CD4-positive, CD25-positive, alpha-beta regulatory T cell (primary cell): ENCODE results near the gene ZAP70. TPM values are rescaled to one million over a fixed set of nuclear protein-coding genes. Genes with fewer than 3 reads are reported as not detected.

Experiments used
- ATAC-seq, 2 donors: fragments of 150-1000 bp; cut with Tn5 transposase; one replicate each; pipeline ENCODE4 v1.10.0; 2021; ENCODE audit warnings: low read depth in 2 of 2, moderate number of reproducible peaks in 2 of 2, moderate library complexity in 1 of 2
- DNase-seq, 3 donors: peaks; one replicate each; pipeline versions ENCODE4 v3.0.0 to v3.0.0-alpha.2; 2012 to 2022; ENCODE audit warnings: mixed read lengths in 1 of 3
- H3K27ac ChIP-seq: one replicate; pipeline ENCODE4 v1.7.0; 2013; ENCODE audit warnings: mild to moderate bottlenecking, low read length; ENCODE audit not compliant: insufficient read depth, poor library complexity, severe bottlenecking
- H3K27me3 ChIP-seq: one replicate; pipeline ENCODE4 v1.7.0; 2013; ENCODE audit warnings: low read length; ENCODE audit not compliant: control insufficient read depth, insufficient read depth
- H3K36me3 ChIP-seq: one replicate; pipeline ENCODE4 v1.7.0; 2013; ENCODE audit warnings: mild to moderate bottlenecking, low read length, moderate library complexity; ENCODE audit not compliant: control insufficient read depth, insufficient read depth
- H3K4me1 ChIP-seq: 2 replicates; pipeline ENCODE4 v1.7.0; 2013; ENCODE audit warnings: mild to moderate bottlenecking, low read length; ENCODE audit not compliant: insufficient read depth, control insufficient read depth, poor library complexity, severe bottlenecking
- H3K4me3 ChIP-seq: one replicate; pipeline ENCODE4 v1.7.0; 2013; ENCODE audit warnings: low read depth, mild to moderate bottlenecking, low read length, moderate library complexity
- H3K9me3 ChIP-seq, 2 experiments: 1 replicate in 1 of 2; 2 replicates in 1 of 2; pipeline ENCODE4 v1.7.0; 2013; ENCODE audit warnings: low read length in 2 of 2, mild to moderate bottlenecking in 1 of 2, moderate library complexity in 1 of 2; ENCODE audit not compliant: control insufficient read depth in 2 of 2
- H3K27ac Mint-ChIP-seq, 3 donors: one replicate each; pipeline ENCODE4 v1.8.0; 2020 to 2022; ENCODE audit warnings: mild to moderate bottlenecking in 3 of 3, mixed read lengths in 3 of 3, moderate library complexity in 2 of 3
- H3K27me3 Mint-ChIP-seq: one replicate; pipeline ENCODE4 v1.8.0; 2022; ENCODE audit warnings: mild to moderate bottlenecking, mixed read lengths
- H3K36me3 Mint-ChIP-seq: one replicate; pipeline ENCODE4 v1.8.0; 2020; ENCODE audit warnings: mixed read lengths
- H3K4me1 Mint-ChIP-seq, 4 donors: one replicate each; pipeline ENCODE4 v1.8.0; 2020 to 2022; ENCODE audit warnings: mixed read lengths in 4 of 4, mild to moderate bottlenecking in 1 of 4
- H3K4me3 Mint-ChIP-seq, 4 donors: one replicate each; pipeline ENCODE4 v1.8.0; 2020 to 2022; ENCODE audit warnings: mild to moderate bottlenecking in 4 of 4, mixed read lengths in 4 of 4, moderate library complexity in 3 of 4
- H3K9me3 Mint-ChIP-seq, 7 donors: one replicate each; pipeline ENCODE4 v1.8.0; 2020 to 2022; ENCODE audit warnings: mixed read lengths in 7 of 7, mild to moderate bottlenecking in 3 of 7, moderate library complexity in 2 of 7
- polyA plus RNA-seq, 4 donors: library from polyadenylated mRNA; unstranded; fragments of 300-500 nt; fragmentation: Illumina TruSeq; gene quantifications; one replicate each; pipeline ENCODE4 v1.2.3, GENCODE V29; 2021
- total RNA-seq: library from RNA; stranded (reverse); gene quantifications from one replicate; pipeline ENCODE4 v1.2.3, GENCODE V29; 2022

ZAP70 gene
- total and polyA plus RNA-seq, 5 donors from 2014 or later, result 104 to 431 (median 133) TPM

- Histone ChIP-seq H3K9me3 (no peaks in the 10 kb centered on the region), H3K4me1 (peaks cover 17% of the 10 kb centered on the region), H3K27me3 (no peaks in the 10 kb centered on the region), H3K4me3 (no peak overlapping the region), H3K27ac (no peak overlapping the region), H3K36me3 (peaks cover 59% of the 10 kb centered on the region)
- Mint-ChIP-seq H3K36me3 (peaks cover 35% of the 10 kb centered on the region), H3K27me3 (no peaks in the 10 kb centered on the region), H3K9me3 (no peaks in the 10 kb centered on the region), H3K4me1 (peaks cover 17 to 33% (median 23%) of the 10 kb centered on the region in 4 donors), H3K27ac (peak overlapping the region in 1 of 3 donors; percentile 87), H3K4me3 (no peak overlapping the region)
- DNase-seq (no peak), ATAC-seq (no peak)
These were observed 24.2 kb downstream of the ZAP70 start for GRCh38 chr2:97737421-97738178.

- H3K36me3 ChIP-seq, result peaks cover 53% of the 10 kb centered on the region
- H3K9me3 ChIP-seq, result no peaks in the 10 kb centered on the region
- H3K9me3 Mint-ChIP-seq, result no peaks in the 10 kb centered on the region
- H3K4me1 Mint-ChIP-seq, result peaks cover 22 to 41% (median 29%) of the 10 kb centered on the region in 4 donors
- peak overlapping the region; percentile 67 to 87 (median 67) for H3K27ac Mint-ChIP-seq
- no peaks in the 10 kb centered on the region for H3K27me3 ChIP-seq
- no peak for ATAC-seq
- H3K4me3 Mint-ChIP-seq, result peak overlapping the region in 1 of 4 donors; percentile 75
- H3K27ac ChIP-seq, result no peak overlapping the region
- H3K36me3 Mint-ChIP-seq, result peaks cover 35% of the 10 kb centered on the region
- no peak overlapping the region for H3K4me3 ChIP-seq
- peaks cover 22% of the 10 kb centered on the region for H3K4me1 ChIP-seq
- no peaks in the 10 kb centered on the region for H3K27me3 Mint-ChIP-seq
- DNase-seq, result no peak
These were observed 25.0 kb downstream of the ZAP70 start for GRCh38 chr2:97738179-97739019.

GRCh38 chr2:97739020-97739892, 25.9 kb downstream of the ZAP70 start:
- Mint-ChIP-seq H3K27me3 (no peaks in the 10 kb centered on the region), H3K27ac (peak overlapping the region; percentile 21 to 87 (median 67)), H3K4me1 (peaks cover 28 to 50% (median 36%) of the 10 kb centered on the region in 4 donors), H3K4me3 (peak overlapping the region in 1 of 4 donors; percentile 75), H3K36me3 (peaks cover 42% of the 10 kb centered on the region), H3K9me3 (no peaks in the 10 kb centered on the region)
- Histone ChIP-seq H3K4me1 (peaks cover 22% of the 10 kb centered on the region), H3K36me3 (peaks cover 44% of the 10 kb centered on the region), H3K27ac (no peak overlapping the region), H3K4me3 (no peak overlapping the region), H3K27me3 (no peaks in the 10 kb centered on the region), H3K9me3 (no peaks in the 10 kb centered on the region)
- DNase-seq, result no peak
- ATAC-seq, result no peak

- H3K27ac Mint-ChIP-seq, result peak overlapping the region in 1 of 3 donors; percentile 32
- no peak for ATAC-seq
- H3K36me3 Mint-ChIP-seq, result peaks cover 44% of the 10 kb centered on the region
- peaks cover 38% of the 10 kb centered on the region for H3K36me3 ChIP-seq
- DNase-seq, result no peak
- H3K27ac ChIP-seq, result no peak overlapping the region
- H3K4me1 ChIP-seq, result peaks cover 23% of the 10 kb centered on the region
- no peaks in the 10 kb centered on the region for H3K9me3 ChIP-seq
- no peaks in the 10 kb centered on the region for H3K9me3 Mint-ChIP-seq
- no peaks in the 10 kb centered on the region for H3K27me3 Mint-ChIP-seq
- peaks cover 28 to 53% (median 40%) of the 10 kb centered on the region in 4 donors for H3K4me1 Mint-ChIP-seq
- no peak overlapping the region for H3K4me3 Mint-ChIP-seq
- no peak overlapping the region for H3K4me3 ChIP-seq
- H3K27me3 ChIP-seq, result no peaks in the 10 kb centered on the region
These were observed 26.5 kb downstream of the ZAP70 start for GRCh38 chr2:97739893-97740245.

- Histone ChIP-seq H3K9me3 (no peaks in the 10 kb centered on the region), H3K4me3 (no peak overlapping the region), H3K27ac (no peak overlapping the region), H3K4me1 (peaks cover 31% of the 10 kb centered on the region), H3K27me3 (no peaks in the 10 kb centered on the region), H3K36me3 (peaks cover 33% of the 10 kb centered on the region)
- Mint-ChIP-seq H3K4me1 (peaks cover 33 to 59% (median 47%) of the 10 kb centered on the region in 4 donors), H3K27me3 (no peaks in the 10 kb centered on the region), H3K4me3 (no peak overlapping the region), H3K36me3 (peaks cover 44% of the 10 kb centered on the region), H3K27ac (peak overlapping the region in 2 of 3 donors; percentile 32 to 71), H3K9me3 (no peaks in the 10 kb centered on the region)
- peak in 1 of 3 donors; percentile 30 for DNase-seq
- ATAC-seq, result no peak
These were observed 27.3 kb downstream of the ZAP70 start for GRCh38 chr2:97740590-97741182.

GRCh38 chr2:97741251-97741650, 27.9 kb downstream of the ZAP70 start:
- Mint-ChIP-seq H3K4me3 (no peak overlapping the region), H3K9me3 (no peaks in the 10 kb centered on the region), H3K4me1 (peaks cover 37 to 62% (median 51%) of the 10 kb centered on the region in 4 donors), H3K27ac (peak overlapping the region; percentile 29 to 89 (median 88)), H3K27me3 (no peaks in the 10 kb centered on the region), H3K36me3 (peaks cover 42% of the 10 kb centered on the region)
- H3K4me1 ChIP-seq, result peaks cover 36% of the 10 kb centered on the region
- peaks cover 28% of the 10 kb centered on the region for H3K36me3 ChIP-seq
- H3K27me3 ChIP-seq, result no peaks in the 10 kb centered on the region
- H3K9me3 ChIP-seq, result no peaks in the 10 kb centered on the region
- DNase-seq, result no peak
- ATAC-seq, result no peak
- no peak overlapping the region for H3K4me3 ChIP-seq
- no peak overlapping the region for H3K27ac ChIP-seq

- H3K27me3 Mint-ChIP-seq, result no peaks in the 10 kb centered on the region
- H3K36me3 ChIP-seq, result peaks cover 24% of the 10 kb centered on the region
- ATAC-seq (no peak), DNase-seq (no peak)
- peak overlapping the region in 3 of 4 donors; percentile 49 to 67 (median 66) for H3K4me3 Mint-ChIP-seq
- H3K36me3 Mint-ChIP-seq, result peaks cover 39% of the 10 kb centered on the region
- H3K4me3 ChIP-seq, result no peak overlapping the region
- H3K27me3 ChIP-seq, result no peaks in the 10 kb centered on the region
- H3K9me3 Mint-ChIP-seq, result no peaks in the 10 kb centered on the region
- peaks cover 40 to 64% (median 53%) of the 10 kb centered on the region in 4 donors for H3K4me1 Mint-ChIP-seq
- peaks cover 36% of the 10 kb centered on the region for H3K4me1 ChIP-seq
- no peaks in the 10 kb centered on the region for H3K9me3 ChIP-seq
- H3K27ac Mint-ChIP-seq, result peak overlapping the region; percentile 38 to 89 (median 88)
- H3K27ac ChIP-seq, result no peak overlapping the region
These were observed 28.3 kb downstream of the ZAP70 start for GRCh38 chr2:97741686-97742085.
